ENCODE measurements around the gene TLR4. TPM values are rescaled to one million over a fixed set of nuclear protein-coding genes. Genes with fewer than 3 reads are reported as not detected.

TLR4 gene
- total RNA-seq, 1 experiment from 2014 or later, result not detected

- Histone ChIP-seq H3K9me3 (ENCODE audit: low read depth, low read length, poor library complexity, severe bottlenecking) (no peaks in the 10 kb centered on the region), H3K27ac (ENCODE audit: low read depth, low read length, poor library complexity, severe bottlenecking) (no peak overlapping the region), H3K27me3 (replicated peaks; ENCODE audit: insufficient read depth, low read depth, low read length, poor library complexity) (peaks cover 63% of the 10 kb centered on the region), H3K4me1 (ENCODE audit: insufficient read depth, low read length, poor library complexity, severe bottlenecking) (no peaks in the 10 kb centered on the region), H3K4me3 (ENCODE audit: low read depth, low read length, poor library complexity, severe bottlenecking) (no peak overlapping the region), H3K36me3 (ENCODE audit: insufficient read depth, low read length, poor library complexity, severe bottlenecking) (no peaks in the 10 kb centered on the region)
- no peak for DNase-seq (ENCODE audit: low spot score)
- no TSS peak for BruUV-seq (replicated peaks)
- TF ChIP-seq CTCF (conservative IDR thresholded peaks at IDR 0.05; ENCODE audit: low read depth, low read length), result no peak
- no peak for TF ChIP-seq EZH2 (IDR thresholded peaks at IDR 0.05; ENCODE audit: borderline replicate concordance, low read depth, low read length, poor library complexity, severe bottlenecking)
- ChIA-PET CTCF (no interaction called here), POLR2A (ENCODE audit: low non-redundant PET) (no interaction called here)
- intact Hi-C loops (cut with micrococcal nuclease; ENCODE audit: unreplicated experiment), result no loop called here
Measured at GRCh38 chr9:117719161-117719920, 15.1 kb downstream of the TLR4 start.

GRCh38 chr9:117720066-117720465 lies 15.9 kb downstream of the TLR4 start:
- Histone ChIP-seq H3K27ac (ENCODE audit: low read depth, low read length, poor library complexity, severe bottlenecking) (no peak overlapping the region), H3K27me3 (replicated peaks; ENCODE audit: insufficient read depth, low read depth, low read length, poor library complexity) (peaks cover 61% of the 10 kb centered on the region), H3K4me1 (ENCODE audit: insufficient read depth, low read length, poor library complexity, severe bottlenecking) (no peaks in the 10 kb centered on the region), H3K36me3 (ENCODE audit: insufficient read depth, low read length, poor library complexity, severe bottlenecking) (no peaks in the 10 kb centered on the region), H3K4me3 (ENCODE audit: low read depth, low read length, poor library complexity, severe bottlenecking) (no peak overlapping the region), H3K9me3 (ENCODE audit: low read depth, low read length, poor library complexity, severe bottlenecking) (no peaks in the 10 kb centered on the region)
- TF ChIP-seq EZH2 (IDR thresholded peaks at IDR 0.05; ENCODE audit: borderline replicate concordance, low read depth, low read length, poor library complexity, severe bottlenecking) (no peak), CTCF (conservative IDR thresholded peaks at IDR 0.05; ENCODE audit: low read depth, low read length) (no peak)
- intact Hi-C loops (cut with micrococcal nuclease; ENCODE audit: unreplicated experiment), result no loop called here
- DNase-seq (ENCODE audit: low spot score), result no peak
- POLR2A ChIA-PET (ENCODE audit: low non-redundant PET), result no interaction called here
- no TSS peak for BruUV-seq (replicated peaks)
- CTCF ChIA-PET, result no interaction called here

- CTCF ChIA-PET, result no interaction called here
Measured at GRCh38 chr9:117720555-117720954, 16.4 kb downstream of the TLR4 start.

More at GRCh38 chr9:117720555-117720954, 16.4 kb downstream of the TLR4 start:
- intact Hi-C loops (cut with micrococcal nuclease; ENCODE audit: unreplicated experiment), result no loop called here
- Histone ChIP-seq H3K4me3 (ENCODE audit: low read depth, low read length, poor library complexity, severe bottlenecking) (no peak overlapping the region), H3K27me3 (replicated peaks; ENCODE audit: insufficient read depth, low read depth, low read length, poor library complexity) (peaks cover 57% of the 10 kb centered on the region), H3K27ac (ENCODE audit: low read depth, low read length, poor library complexity, severe bottlenecking) (no peak overlapping the region), H3K4me1 (ENCODE audit: insufficient read depth, low read length, poor library complexity, severe bottlenecking) (no peaks in the 10 kb centered on the region), H3K9me3 (ENCODE audit: low read depth, low read length, poor library complexity, severe bottlenecking) (no peaks in the 10 kb centered on the region), H3K36me3 (ENCODE audit: insufficient read depth, low read length, poor library complexity, severe bottlenecking) (no peaks in the 10 kb centered on the region)
- POLR2A ChIA-PET (ENCODE audit: low non-redundant PET), result no interaction called here
- no peak for DNase-seq (ENCODE audit: low spot score)
- no peak for TF ChIP-seq EZH2 (IDR thresholded peaks at IDR 0.05; ENCODE audit: borderline replicate concordance, low read depth, low read length, poor library complexity, severe bottlenecking)
- TF ChIP-seq CTCF (conservative IDR thresholded peaks at IDR 0.05; ENCODE audit: low read depth, low read length), result no peak
- BruUV-seq (replicated peaks), result no TSS peak

All from A673 (cell line).